ENCODE data around the gene COL4A2.
"Not testable (repeated sequence)": the region's sequence is repeated elsewhere in the genome, so short reads cannot be mapped to it uniquely, and the experiment has no call there.

Gene COL4A2

DNA sequence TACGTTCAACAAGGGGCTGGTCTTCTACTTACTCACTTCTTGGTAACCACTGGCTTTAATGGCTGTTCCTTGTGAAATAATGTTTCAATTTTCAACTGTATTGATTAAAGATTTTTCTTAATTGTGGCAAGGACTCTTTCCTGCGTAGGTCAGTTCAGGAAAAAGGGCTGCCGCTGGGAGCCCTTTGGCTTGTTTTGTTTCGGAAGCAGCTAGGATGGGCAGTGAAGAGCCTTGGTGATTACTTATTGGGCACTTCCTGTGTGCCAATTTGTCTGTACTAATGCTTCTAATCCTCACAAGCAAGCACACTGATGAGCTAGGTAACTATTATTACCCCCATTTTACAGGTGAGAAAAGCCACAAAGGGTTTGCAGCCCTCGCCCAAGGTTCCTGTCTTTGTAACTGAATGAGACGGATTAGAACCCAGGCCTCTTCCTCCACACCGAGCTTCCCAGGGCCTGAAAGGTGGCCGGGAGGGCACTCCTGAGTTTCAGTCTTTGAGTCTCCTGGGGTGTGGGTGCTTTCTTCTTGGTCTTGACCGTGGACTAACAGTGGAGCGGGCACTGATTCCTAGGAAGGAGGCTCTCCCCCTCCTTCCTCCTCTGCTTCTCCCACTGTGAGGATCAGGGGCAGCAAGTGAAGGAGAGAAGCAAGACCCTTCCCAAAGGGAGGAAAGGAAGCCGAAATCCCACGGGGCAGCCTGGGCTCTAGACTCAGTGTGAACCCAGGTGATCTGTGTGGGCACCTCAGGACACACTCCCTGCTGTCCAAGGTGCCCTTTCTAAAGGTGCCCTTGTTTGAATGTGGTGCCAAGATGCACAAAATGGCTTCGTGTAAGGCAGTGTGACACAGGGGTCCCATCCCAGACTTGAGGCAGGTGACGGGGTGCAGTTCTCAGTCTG is 3.7 kb downstream of the COL4A2 start:
- DNase-seq (ENCODE audit: insufficient read length, low spot score) (no peak), FAIRE-seq (no peak)
- TF ChIP-seq POLR2A (IDR thresholded peaks at IDR 0.05; ENCODE audit: low read depth, low read length) = no peak

DNA sequence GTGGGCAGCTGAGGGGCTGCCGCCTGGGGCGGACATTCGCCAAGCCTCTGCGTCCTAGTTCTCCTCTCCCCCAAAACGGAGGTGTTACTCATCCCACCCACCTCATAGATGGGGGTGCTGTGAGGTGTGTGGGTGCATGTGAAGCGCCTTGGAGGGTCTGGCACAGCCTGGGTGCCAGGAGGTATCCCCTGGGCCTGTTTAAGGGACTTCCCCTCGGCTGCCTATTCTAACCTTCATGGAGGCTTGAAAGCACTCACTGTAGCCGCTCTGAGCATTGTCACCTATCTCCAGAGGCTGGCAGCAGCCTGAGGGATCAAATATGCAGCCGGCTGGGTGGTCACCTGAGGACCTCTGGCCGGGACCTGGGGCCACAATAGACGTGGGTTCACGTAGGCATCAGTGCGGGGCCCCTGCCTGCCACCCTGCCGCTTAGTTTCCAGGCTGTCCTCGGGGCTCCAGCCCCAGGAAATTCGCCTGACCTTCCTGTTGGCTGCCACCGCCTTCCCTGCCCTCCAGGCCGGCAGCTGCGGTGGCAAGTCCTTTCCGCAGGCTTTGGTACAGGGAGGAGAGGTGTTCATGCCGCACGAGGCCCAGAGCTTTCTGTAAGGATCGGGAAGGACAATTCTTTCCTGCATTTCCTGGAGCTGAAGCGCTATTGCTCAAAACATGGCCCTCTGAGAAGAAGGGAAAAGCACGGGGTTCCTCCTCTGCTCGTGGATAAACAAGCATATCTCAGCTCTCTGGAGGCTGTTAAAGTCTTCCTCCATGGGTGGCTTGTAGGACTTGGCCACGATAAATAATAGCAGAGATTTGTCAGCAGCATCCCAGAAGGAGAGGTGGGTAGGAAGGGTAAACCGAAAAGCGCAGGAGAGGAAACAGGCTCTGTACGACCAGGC is 4.6 kb downstream of the COL4A2 start:
- DNase-seq (ENCODE audit: insufficient read length, low spot score) (no peak), FAIRE-seq (no peak)
- no peak for TF ChIP-seq POLR2A (IDR thresholded peaks at IDR 0.05; ENCODE audit: low read depth, low read length)

DNA sequence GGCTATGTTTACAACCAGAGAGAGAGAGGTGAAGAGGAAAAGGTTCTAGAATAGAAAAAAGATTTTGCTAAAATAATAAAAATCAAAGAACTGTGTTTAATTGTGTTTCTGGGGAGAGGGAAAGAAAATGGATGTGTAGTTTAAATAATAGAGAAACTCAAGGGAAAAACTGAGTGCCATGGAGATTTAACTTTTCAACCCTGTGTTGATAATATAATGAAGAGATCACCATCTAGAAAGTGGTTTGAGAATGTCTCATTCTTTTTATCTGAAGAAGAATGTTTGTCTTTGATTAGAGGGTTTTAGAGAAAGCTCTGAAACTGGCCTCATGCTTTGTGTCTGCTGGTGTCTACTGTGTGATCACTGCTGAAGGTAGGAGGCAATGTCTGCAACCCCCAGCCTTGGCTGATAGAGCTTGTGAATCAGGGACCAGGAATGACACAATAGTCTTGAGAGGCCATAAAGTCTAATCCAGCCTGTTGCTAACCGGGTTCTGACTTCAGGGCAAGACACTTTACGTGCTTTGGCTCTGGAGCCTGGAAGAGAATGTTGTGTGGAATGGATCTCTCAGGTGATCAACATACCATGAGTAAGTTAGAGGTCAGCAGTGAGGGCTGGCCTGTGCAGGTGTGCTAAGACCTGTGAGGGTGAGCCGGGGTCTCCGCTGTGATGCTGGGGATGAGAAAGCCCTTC is 5.4 kb downstream of the COL4A2 start:
- no peak for TF ChIP-seq POLR2A (IDR thresholded peaks at IDR 0.05; ENCODE audit: low read depth, low read length)
- peak; percentile 96 for FAIRE-seq
- peak; percentile 84 for DNase-seq (ENCODE audit: insufficient read length, low spot score)

DNA sequence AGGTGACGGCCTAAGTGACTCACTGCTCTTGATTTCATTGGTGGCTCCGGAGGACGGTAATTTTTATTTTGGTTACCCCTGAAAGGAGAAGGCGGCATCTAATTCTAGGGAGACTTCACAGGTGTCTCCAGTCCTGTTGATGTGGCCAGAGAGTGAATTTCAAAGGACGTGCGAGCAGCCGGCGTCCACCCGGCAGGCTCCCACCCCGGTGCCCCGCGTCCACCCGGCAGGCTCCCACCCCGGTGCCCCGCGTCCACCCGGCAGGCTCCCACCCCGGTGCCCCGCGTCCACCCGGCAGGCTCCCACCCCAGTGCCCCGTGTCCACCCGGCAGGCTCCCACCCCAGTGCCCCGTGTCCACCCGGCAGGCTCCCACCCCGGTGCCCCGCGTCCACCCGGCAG is 6.2 kb downstream of the COL4A2 start:
- not testable (repeated sequence) for FAIRE-seq; DNase-seq (ENCODE audit: insufficient read length, low spot score)

DNA sequence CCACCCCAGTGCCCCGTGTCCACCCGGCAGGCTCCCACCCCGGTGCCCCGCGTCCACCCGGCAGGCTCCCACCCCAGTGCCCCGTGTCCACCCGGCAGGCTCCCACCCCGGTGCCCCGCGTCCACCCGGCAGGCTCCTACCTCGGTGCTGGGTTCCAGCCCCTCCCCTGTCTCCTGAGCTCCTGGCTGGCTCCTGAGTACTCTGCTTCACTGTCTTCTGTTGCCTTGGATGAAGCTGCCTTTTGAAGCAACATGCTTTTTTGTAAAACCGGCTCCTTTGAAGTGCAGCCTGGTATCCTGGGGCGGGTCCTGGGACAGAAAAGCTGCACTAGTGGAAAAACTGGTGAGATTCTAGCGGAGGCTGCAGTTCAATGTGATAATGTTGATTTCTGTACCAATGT is 6.6 kb downstream of the COL4A2 start:
- not testable (repeated sequence) for DNase-seq (ENCODE audit: insufficient read length, low spot score)

DNA sequence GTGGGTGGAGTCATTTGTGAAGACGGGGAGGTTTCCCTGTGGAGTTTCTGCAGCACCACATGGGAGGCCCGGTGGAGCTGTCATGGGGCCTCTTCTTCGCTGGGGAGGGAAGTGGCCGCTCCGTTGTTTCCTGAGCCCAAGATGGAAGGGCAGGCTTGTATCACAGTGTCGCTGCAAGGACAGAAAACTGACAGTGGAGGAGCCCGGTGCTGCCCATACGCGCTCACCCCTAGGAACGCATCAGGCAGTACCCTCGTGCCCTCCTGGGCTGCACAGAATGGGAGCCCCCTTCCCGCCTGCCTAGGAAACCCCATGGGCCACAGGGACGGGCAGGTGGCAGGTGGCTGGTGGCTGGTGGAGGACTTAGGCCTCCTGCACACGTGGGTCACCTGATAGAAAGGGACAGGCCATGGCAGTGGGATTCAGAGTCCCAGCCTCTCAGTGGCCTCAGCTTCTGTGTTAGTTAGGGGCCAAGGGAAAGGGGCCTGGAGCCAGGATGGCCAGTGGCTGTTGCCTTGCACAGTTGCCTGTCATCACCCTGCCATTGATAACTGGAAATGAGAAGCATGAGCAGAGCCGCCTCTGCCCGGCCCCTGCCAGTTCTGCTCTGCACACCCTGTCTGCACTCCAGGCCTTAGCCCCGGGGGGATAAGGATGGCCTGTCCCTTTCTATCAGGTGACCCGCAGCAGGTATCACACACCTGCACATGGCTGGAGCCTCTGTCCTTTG is 7.6 kb downstream of the COL4A2 start:
- TF ChIP-seq POLR2A (IDR thresholded peaks at IDR 0.05; ENCODE audit: low read depth, low read length) = no peak
- FAIRE-seq = no peak

More for the DNA sequence above, 6.6 kb downstream of the COL4A2 start:
- not testable (repeated sequence) for FAIRE-seq

DNA sequence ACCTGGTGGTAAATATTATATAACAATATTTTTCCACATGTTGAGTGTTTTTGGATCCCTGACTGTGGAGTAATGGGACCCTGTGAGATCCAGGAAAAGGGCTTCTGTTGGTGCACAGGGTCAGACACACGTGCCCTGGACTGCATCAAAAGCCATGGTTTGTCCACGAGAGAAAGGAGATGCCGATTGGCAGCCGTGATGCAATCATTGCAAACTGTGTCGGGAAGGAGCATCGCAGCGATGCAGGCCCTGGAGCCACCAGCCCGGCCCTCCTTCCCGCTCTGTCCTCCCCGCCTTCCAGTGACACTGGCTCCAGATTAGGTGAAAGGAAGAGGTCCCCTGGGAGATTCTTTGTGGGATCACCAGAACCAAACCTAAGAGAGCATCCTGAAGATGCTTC is 9.1 kb downstream of the COL4A2 start:
- TF ChIP-seq POLR2A (IDR thresholded peaks at IDR 0.05; ENCODE audit: low read depth, low read length) = no peak
- FAIRE-seq = no peak

More for the DNA sequence above, 7.6 kb downstream of the COL4A2 start:
- DNase-seq (ENCODE audit: insufficient read length, low spot score) = no peak

DNA sequence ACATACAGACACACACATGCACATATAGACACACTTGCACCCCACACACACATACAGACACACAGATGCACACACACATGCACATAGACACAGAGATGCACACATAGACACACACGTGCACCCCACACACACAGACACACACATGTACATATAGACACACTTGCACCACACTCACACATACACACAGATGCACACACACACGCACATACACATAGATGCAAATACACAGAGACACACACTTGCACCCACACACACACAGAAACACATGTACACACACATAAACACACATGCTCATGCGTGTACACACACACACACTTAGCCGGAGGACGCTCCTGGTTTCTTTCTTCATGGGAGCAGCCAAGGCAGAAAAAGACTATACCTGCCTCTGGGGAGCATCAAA is 10.0 kb downstream of the COL4A2 start:
- DNase-seq (ENCODE audit: insufficient read length, low spot score) (no peak), FAIRE-seq (peak; percentile 81)
- TF ChIP-seq POLR2A (IDR thresholded peaks at IDR 0.05; ENCODE audit: low read depth, low read length) = no peak

More for the DNA sequence above, 9.1 kb downstream of the COL4A2 start:
- DNase-seq (ENCODE audit: insufficient read length, low spot score) = no peak

DNA sequence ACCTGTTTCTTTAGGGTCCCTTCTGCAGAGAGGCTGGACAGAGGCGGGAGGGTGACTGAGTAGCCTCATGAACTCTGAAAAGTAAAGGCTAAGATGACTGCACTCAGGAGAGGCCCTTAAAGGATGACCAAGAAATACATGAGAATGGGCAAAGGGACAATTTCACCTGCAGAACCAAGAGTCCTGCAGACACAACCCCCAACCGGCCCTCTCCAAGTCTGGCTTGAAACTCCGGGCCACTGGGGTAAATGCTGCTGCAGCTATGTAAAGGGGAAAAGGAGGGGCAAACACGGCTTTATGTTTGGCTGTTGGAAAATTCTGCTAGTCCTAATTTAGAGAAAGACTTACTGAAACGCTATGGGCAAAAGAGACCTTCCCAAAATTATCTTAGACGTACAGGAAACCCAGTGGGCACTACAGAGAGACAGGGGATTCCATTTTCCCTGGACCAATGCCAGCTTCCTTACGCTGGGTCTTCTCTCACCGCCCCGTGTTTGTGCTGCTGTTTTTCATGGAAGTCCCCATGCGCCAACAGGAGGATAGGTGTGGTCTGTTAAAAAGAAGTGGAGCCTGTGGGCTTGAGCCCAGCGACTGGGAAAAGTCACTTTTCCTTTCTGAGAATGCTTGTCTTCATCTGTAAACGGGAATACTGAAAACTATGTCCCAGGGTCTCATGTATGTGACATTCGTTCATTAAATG is 10.6 kb downstream of the COL4A2 start:
- DNase-seq (ENCODE audit: insufficient read length, low spot score) (no peak), FAIRE-seq (peak; percentile 6)
- TF ChIP-seq POLR2A (IDR thresholded peaks at IDR 0.05; ENCODE audit: low read depth, low read length) = no peak

DNA sequence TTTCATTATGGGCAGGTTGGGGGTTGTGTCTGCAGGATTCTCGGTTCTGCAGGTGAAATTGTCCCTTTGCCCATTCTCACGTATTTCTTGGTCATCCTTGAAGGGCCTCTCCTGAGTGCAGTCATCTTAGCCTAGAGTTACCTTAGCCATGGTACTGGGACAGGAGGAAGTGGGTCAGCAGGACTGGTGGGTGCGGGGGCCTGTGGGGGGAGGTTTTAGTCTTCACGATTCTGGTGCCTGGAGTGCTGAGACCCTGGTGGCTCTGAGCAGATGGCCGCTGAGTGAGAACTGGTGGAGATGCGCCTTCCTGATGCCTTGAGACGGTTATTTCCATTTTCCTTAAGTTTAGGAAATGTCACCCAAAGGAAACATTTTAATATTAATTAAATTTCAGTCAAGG is 11.8 kb downstream of the COL4A2 start:
- DNase-seq (ENCODE audit: insufficient read length, low spot score) (no peak), FAIRE-seq (no peak)
- TF ChIP-seq POLR2A (IDR thresholded peaks at IDR 0.05; ENCODE audit: low read depth, low read length) = no peak

DNA sequence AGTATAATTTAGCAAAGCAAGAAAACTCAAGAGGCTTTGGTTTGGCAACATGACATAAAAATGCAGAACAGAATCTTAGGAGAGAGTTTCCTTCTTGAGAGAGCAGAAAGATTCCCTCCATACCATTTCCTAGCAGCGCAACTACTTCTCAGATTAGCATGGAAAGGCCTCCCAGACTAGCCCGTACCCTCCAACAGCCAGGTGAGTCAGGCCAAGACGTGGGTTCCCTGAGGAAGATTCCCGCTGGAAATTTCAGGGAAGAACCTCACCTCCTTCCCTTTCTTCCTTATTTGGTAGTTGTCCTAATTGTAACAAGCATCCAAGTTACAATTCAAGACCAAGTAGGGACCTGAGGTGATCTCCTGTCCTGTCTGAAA is 12.3 kb downstream of the COL4A2 start:
- DNase-seq (ENCODE audit: insufficient read length, low spot score) = no peak
- FAIRE-seq = no peak
- TF ChIP-seq POLR2A (IDR thresholded peaks at IDR 0.05; ENCODE audit: low read depth, low read length) = no peak

DNA sequence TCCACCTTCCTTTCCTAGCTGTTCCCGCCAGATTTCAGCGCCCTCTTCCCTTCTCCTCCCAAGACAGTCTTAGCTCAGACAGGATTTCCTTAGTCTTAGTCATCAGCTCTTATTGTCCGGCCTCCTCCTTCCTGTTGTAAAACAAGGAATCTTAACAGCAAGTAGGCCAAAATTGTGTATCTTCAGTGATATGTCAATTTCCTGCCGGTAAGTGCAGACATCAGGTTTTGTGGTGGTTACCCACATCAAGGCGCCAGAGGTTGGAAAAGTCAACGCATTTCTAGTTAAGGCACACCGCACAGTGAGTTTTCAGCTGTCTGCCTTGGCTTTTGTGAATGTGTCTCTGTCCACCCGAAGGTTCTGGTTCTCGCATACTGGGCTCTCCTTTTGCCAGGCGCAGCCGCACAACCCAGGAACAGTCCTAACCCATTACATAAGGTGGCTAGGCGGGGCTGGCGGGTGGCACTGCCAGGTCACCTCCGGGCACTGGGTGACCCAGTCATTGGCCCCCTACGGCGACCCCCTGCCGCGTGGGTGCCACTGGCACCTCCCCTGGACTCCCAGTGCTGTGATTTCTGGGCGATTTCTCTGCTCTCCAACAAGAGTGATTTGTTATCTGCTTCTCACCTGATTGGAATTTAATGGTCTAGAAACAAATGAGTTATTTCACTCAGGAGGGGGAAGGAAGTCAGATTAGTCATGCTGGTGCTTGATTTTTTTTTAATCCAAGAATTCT is 12.9 kb downstream of the COL4A2 start:
- no peak for TF ChIP-seq POLR2A (IDR thresholded peaks at IDR 0.05; ENCODE audit: low read depth, low read length)
- peak; percentile 99 for FAIRE-seq
- DNase-seq (ENCODE audit: insufficient read length, low spot score) = peak; percentile 98
